Measurements from ENCODE around the gene NCOR2. TPM values are rescaled to one million over a fixed set of nuclear protein-coding genes. Genes with fewer than 3 reads are reported as not detected.

Gene NCOR2
- total and polyA plus RNA-seq, 12 donors = 46.9 to 200 (median 132) TPM

- Histone ChIP-seq H3K36me3 (peaks cover 0 to 18% (median 0%) of the 10 kb centered on the region in 9 donors), H3K9me3 (peaks cover 0 to 6% (median 0%) of the 10 kb centered on the region in 11 donors), H3K27me3 (no peaks in the 10 kb centered on the region), H3K4me3 (no peak overlapping the region), H3K4me1 (peaks cover 21 to 95% (median 81%) of the 10 kb centered on the region in 9 donors), H3K27ac (no peak overlapping the region)
- 78 to 80% methylated on average over 21 of the region's 21 CpGs for WGBS, 2 donors
- intact Hi-C loops (cut with DNase I) = loop anchor here in 8 of 10 donors (5.0 to 10.0 kb wide), 10 partner anchors 46 to 506 kb away; no protein-coding TSS in a partner anchor
- DNase-seq (no peak), ATAC-seq (no peak)
- no peak for TF ChIP-seq CTCF (IDR thresholded peaks at IDR 0.05)
Measured at GRCh38 chr12:124560146-124560890, 7.1 kb downstream of the NCOR2 start.

- ATAC-seq (no peak), DNase-seq (no peak)
- Histone ChIP-seq H3K4me3 (no peak overlapping the region), H3K4me1 (peaks cover 24 to 95% (median 81%) of the 10 kb centered on the region in 9 donors), H3K27me3 (no peaks in the 10 kb centered on the region), H3K27ac (no peak overlapping the region), H3K9me3 (peaks cover 0 to 6% (median 0%) of the 10 kb centered on the region in 11 donors), H3K36me3 (peaks cover 0 to 18% (median 0%) of the 10 kb centered on the region in 9 donors)
- 91% methylated on average over 12 of the region's 12 CpGs for WGBS, 2 donors
- no peak for TF ChIP-seq CTCF (IDR thresholded peaks at IDR 0.05)
- intact Hi-C loops (cut with DNase I) = loop anchor here in 8 of 10 donors (5.0 to 10.0 kb wide), 11 partner anchors 37 to 505 kb away; no protein-coding TSS in a partner anchor
Measured at GRCh38 chr12:124559182-124560017, 8.0 kb downstream of the NCOR2 start.

- Histone ChIP-seq H3K27me3 (no peaks in the 10 kb centered on the region), H3K27ac (peak overlapping the region in 2 of 10 donors; percentile 56 to 64), H3K4me3 (no peak overlapping the region), H3K4me1 (peaks cover 31 to 96% (median 82%) of the 10 kb centered on the region in 9 donors), H3K9me3 (peaks cover 0 to 6% (median 0%) of the 10 kb centered on the region in 11 donors), H3K36me3 (peaks cover 0 to 15% (median 0%) of the 10 kb centered on the region in 9 donors)
- WGBS, 2 donors = 93 to 95% methylated on average over 8 of the region's 8 CpGs
- intact Hi-C loops (cut with DNase I) = loop anchor here in 2 of 10 donors (5.0 kb wide), 1 partner anchor 36 kb away; no protein-coding TSS in a partner anchor
- TF ChIP-seq CTCF (IDR thresholded peaks at IDR 0.05) = no peak
- ATAC-seq (no peak), DNase-seq (no peak)
Measured at GRCh38 chr12:124558313-124558712, 9.1 kb downstream of the NCOR2 start.

All from heart right ventricle (tissue), 16 donors.